HG03139 (cell line): Measurements from ENCODE around the gene MLH1.
"Not testable (repeated sequence)": the region's sequence is repeated elsewhere in the genome, so short reads cannot be mapped to it uniquely, and the experiment has no call there.

Experiments used
- ATAC-seq: cut with Tn5 transposase; IDR thresholded peaks from one replicate; pipeline ENCODE4 v1.9.1; 2021; ENCODE audit not compliant: unreplicated experiment

Gene MLH1

DNA sequence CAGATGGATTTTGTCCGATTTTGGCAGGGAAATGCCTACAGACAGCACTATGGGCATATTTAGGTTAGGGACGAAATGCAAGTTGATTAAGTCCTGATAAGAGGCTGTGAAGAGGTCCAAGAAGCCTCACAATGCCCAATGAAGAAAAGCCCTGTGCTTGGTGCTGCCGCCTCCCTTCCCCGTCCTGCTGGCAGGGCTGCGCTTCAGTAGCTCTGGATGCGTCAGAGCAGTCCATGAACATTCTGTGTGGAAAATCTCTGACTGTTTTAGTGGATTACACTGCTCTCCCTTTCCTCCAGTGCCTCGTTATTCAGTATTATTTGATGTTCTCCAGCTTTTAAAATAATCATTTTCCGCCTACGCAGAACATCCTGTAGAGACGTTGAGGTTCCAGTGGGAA is 39.6 kb downstream of the MLH1 start:
- ATAC-seq, result no peak

DNA sequence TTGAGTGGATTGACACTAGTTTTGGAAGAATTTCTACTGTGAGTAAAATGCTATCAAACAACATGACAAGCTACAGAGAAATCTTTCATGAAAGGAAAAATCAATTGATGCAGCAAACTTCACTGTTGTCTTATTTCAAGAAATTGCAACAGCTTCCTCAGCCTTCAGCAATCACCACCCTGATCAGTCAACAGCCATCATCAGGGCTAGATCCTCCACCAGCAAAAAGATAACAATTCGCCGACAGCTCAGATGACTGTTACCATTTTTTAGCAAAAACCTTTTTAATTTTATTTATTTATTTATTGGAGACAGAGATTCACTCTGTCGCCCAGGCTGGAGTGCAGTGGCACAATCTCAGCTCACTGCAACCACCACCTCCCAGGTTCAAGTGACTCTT is 44.0 kb downstream of the MLH1 start:
- ATAC-seq, result no peak

- ATAC-seq, result no peak
Observed at GRCh38 chr3:37039161-37039846, 46.0 kb downstream of the MLH1 start.

DNA sequence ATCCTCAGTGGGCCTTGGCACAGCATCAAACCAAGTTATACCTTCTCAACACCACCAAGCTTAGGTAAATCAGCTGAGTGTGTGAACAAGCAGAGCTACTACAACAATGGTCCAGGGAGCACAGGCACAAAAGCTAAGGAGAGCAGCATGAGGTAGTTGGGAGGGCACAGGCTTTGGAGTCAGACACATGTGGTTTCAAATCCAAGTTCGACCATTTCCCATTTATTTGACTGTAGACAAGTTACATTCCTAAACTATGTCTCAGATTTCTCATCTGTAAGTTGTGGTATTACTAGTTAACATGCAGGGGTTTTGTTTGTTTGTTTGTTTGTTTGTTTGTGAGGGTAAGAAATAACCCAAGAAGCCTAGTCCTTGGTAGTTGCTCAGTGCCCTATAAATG is 46.9 kb downstream of the MLH1 start:
- no peak for ATAC-seq

DNA sequence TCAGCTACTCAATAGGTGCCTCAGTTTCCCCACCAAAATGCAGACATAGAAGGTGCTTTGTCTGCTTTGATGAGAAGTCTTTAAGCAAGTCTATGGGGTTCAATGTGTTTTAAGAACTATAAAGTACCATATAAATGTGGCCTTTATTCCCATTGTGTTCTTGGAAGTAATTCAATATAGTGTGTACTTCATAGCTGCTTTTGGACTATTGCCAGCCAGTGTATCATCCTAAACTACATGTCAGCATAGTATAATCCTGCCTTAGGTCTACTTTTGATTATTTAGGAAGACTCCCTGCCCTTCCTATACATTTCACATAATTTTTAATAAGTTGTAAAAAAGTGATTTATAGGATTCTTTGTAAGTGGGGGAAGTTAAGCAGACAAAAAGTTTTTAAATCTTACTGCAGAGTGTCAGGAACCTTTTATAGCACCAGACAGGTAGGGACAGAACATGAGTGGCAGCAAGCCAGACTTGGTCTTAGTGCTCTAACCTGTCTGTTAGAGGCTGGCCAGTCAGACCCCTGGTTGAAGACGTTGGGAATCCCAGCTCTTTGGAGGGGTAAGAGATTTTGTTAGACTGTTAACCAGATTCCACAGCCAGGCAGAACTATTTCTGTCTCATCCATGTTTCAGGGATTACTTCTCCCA is 48.4 kb downstream of the MLH1 start:
- ATAC-seq, result no peak

- ATAC-seq, result not testable (repeated sequence)
Observed at GRCh38 chr3:37042712-37043111, 49.4 kb downstream of the MLH1 start.

DNA sequence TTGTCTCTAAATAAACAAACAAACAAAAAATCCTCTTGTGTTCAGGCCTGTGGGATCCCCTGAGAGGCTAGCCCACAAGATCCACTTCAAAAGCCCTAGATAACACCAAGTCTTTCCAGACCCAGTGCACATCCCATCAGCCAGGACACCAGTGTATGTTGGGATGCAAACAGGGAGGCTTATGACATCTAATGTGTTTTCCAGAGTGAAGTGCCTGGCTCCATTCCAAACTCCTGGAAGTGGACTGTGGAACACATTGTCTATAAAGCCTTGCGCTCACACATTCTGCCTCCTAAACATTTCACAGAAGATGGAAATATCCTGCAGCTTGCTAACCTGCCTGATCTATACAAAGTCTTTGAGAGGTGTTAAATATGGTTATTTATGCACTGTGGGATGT is 57.0 kb downstream of the MLH1 start:
- ATAC-seq, result no peak

DNA sequence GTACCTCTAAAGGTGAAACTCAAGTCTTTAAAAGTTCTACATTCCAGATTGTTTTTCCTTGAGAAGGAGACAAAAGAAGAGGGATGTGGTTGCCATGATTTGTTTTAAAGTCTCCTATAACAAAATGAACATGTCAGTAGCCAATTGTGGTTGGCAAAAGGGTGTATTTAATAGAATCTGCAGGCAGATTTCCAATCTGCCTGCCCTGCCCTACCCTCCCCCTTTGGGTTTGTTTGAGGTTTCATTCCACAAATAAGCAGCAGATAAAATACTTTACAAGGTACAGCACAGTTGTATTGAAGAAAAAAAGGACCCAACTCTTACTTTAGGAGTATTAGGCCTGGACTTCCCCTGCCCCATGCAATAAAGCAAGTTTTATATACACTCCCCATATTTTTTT is 59.5 kb downstream of the MLH1 start:
- ATAC-seq, result no peak

DNA sequence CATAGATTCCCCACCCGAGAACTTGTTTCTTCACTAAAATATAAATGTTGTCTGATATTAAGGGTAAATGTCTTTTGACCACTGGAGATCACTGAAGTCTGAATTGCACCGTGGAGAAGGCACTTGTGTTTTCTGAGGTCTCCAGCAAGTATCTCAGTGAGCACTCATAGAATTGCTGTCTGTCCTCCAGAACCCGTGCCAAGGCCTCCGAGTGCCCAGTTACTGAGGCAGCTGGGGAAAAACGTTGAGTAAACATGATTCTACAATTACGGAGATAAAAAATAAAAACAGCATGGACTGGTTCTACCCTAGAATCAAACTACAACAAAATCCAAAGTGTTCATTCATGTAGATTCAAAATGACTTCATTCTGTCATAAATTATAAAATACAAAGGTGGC is 60.0 kb downstream of the MLH1 start:
- ATAC-seq, result no peak

GRCh38 chr3:37053753-37054152 is 60.4 kb downstream of the MLH1 start:
- no peak for ATAC-seq

DNA sequence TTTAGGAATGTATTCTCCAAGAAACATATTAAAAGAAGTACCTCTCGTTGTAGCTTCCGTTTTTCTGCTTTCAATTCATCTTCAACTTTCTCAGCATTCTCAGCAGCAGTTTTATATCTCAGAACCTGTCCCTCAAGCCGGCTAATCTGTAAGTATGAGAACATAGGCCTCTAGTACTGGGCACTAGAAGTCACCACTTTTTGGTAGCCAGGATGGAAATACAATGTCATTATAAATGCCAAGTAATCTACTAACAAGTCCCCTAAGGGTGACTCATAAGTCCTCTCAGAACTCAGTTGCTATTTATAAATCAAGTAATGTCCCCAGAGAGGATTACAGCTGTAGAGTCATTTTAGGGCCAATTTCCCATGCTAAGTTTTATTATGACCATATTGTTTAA is 61.1 kb downstream of the MLH1 start:
- peak; percentile 64 for ATAC-seq

DNA sequence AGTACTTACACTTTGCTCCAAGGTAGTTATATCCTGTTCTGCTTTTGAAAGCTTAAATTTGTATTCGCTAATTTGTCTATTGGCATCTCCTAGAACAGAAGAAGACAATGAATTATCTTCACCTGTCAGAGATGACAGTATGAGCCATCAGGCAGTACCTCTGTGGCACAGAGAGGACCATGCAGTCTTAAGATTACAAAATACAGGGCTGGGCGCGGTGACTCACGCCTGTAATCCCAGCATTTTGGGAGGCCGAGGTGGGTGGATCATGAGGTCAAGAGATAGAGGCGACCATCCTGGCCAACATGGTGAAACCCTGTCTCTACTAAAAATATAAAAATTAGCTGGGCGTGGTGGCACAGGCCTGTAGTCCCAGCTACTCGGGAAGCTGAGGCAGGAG is 61.8 kb downstream of the MLH1 start:
- ATAC-seq, result not testable (repeated sequence)

- ATAC-seq, result no peak
Observed at GRCh38 chr3:37056826-37057225, 63.5 kb downstream of the MLH1 start.

GRCh38 chr3:37058117-37058516 is 64.8 kb downstream of the MLH1 start:
- ATAC-seq, result no peak

- ATAC-seq, result no peak
Observed at GRCh38 chr3:37064747-37065146, 71.4 kb downstream of the MLH1 start.

DNA sequence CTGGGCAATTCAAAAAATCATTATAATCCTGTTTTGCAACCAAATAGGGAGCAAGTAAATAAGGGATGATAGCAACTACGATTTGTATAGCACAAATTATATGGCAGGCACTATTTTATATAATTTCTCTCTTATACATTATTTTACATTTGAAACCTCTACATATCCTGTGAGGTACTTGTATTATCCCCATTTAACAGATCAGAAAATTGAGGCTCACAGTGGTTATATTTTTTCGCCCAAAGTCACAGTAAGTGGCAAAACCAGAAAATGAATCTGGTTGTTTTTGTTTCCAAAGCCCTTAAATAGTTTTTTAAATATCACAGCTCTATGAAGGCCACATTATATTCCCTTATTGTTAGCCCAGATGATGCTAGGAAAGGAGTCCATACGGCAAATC is 74.3 kb downstream of the MLH1 start:
- no peak for ATAC-seq

- no peak for ATAC-seq
Observed at GRCh38 chr3:37068031-37068430, 74.7 kb downstream of the MLH1 start.

DNA sequence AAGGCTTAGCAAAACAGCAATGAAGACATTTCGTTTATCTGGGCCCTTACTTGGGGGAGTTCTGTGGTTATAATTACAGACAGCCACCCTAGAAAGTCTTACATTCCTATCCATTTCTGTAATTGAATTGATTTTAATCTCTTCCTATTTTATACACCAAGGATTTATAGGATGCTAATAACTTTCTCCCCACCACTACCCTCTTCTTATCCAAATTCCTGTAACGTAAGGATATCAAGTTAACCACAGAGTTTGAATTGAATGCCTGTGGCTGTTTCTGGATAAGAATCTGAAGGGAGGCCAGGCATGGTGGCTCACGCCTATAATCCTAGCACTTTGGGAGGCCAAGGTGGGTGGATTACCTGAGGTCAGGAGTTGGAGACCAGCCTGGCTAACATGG is 78.6 kb downstream of the MLH1 start:
- ATAC-seq, result no peak

DNA sequence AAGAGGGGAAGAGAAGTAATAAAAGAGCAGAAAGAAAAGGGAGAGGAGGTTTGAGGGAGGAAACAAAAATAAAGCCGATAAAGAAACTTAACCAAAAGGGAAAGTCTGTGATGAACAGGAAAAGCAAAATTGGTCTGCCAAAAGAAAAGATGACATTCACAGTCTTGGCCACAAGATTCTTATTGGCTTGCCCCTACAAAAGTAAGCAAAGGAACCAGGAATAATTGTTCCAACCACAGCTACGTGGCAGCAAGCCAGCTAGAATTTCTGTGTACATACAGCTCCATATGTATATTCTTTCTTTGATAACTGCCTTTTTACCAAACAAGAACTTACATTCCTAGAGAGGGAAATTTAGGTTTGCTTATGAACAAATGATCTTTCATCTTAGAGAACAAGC is 79.6 kb downstream of the MLH1 start:
- ATAC-seq, result no peak

- ATAC-seq, result no peak
Observed at GRCh38 chr3:37074178-37074577, 80.9 kb downstream of the MLH1 start.

DNA sequence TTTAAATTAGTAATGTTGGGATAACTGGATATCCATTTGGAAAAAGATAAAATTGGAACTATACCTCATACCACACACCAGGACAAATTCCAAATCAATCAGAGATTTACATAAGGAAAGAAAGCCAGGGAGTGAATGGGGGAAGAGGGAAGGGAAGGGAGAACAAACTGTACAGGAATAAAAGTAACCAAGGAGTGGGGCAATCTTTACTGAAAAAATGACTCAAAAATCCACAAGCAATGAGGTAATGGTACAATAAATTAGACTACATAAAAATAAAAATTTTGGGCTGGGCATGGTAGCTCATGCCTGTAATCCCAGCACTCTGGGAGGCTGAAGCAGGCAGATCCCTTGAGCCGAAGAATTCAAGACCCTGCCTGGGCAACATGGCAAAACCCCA is 82.6 kb downstream of the MLH1 start:
- no peak for ATAC-seq

- ATAC-seq, result no peak
Observed at GRCh38 chr3:37082317-37082716, 89.0 kb downstream of the MLH1 start.

- ATAC-seq, result no peak
Observed at GRCh38 chr3:37086918-37087317, 93.6 kb downstream of the MLH1 start.
